Keratinocyte (primary cell): Measurements from ENCODE around the gene ASB12. TPM values are rescaled to one million over a fixed set of nuclear protein-coding genes. Genes with fewer than 3 reads are reported as not detected.

Experiments used
- DNase-seq: peaks from one replicate; pipeline ENCODE4 v3.0.0-alpha.2; 2011; ENCODE audit warnings: low read depth, missing footprints, low spot score
- FAIRE-seq: peaks from 2 replicates; lab custom pipeline; 2011; peaks lifted over from hg19 to GRCh38; lab: Jason Lieb, UNC
- H2AFZ ChIP-seq: 2 replicates; pipeline ENCODE4 v1.6.0; 2012; ENCODE audit warnings: low read length, control low read depth, inconsistent platforms; ENCODE audit not compliant: control insufficient read depth
- H3K27ac ChIP-seq: 2 replicates; pipeline ENCODE4 v1.5.1; 2011; ENCODE audit warnings: low read length; ENCODE audit not compliant: control insufficient read depth, insufficient read depth
- H3K27me3 ChIP-seq: 3 replicates; pipeline ENCODE4 v1.6.0; 2011; ENCODE audit warnings: low read length; ENCODE audit not compliant: control insufficient read depth, insufficient read depth; ENCODE audit errors: extremely low read depth
- H3K36me3 ChIP-seq, 2 experiments: 2 replicates in 1 of 2; 3 replicates in 1 of 2; pipeline ENCODE4 v1.5.1; 2011; ENCODE audit warnings: low read length in 2 of 2, mild to moderate bottlenecking in 1 of 2; ENCODE audit not compliant: control insufficient read depth in 2 of 2, insufficient read depth in 2 of 2; ENCODE audit errors: extremely low read depth in 1 of 2
- H3K4me1 ChIP-seq: 3 replicates; pipeline ENCODE4 v1.5.1; 2011; ENCODE audit warnings: low read length; ENCODE audit not compliant: control insufficient read depth, insufficient read depth; ENCODE audit errors: extremely low read depth
- H3K4me2 ChIP-seq: 3 replicates; pipeline ENCODE4 v1.6.0; 2011; ENCODE audit warnings: low read depth, low read length; ENCODE audit not compliant: control insufficient read depth, insufficient read depth; ENCODE audit errors: extremely low read depth
- H3K4me3 ChIP-seq, 3 experiments: fragments of 200-600 bp in 1 of 3; sonication (generic) in 1 of 3; 2 replicates in 2 of 3; 3 replicates in 1 of 3; pipeline ENCODE4 v1.5.1; 2011 to 2016; ENCODE audit warnings: low read length in 3 of 3, mild to moderate bottlenecking in 3 of 3, control low read depth in 2 of 3, inconsistent platforms in 1 of 3, low read depth in 1 of 3, mixed read lengths in 1 of 3, mixed run types in 1 of 3, moderate library complexity in 1 of 3; ENCODE audit not compliant: control insufficient read depth in 2 of 3, insufficient read depth in 2 of 3; ENCODE audit errors: extremely low read depth in 1 of 3
- H3K79me2 ChIP-seq: 2 replicates; pipeline ENCODE4 v1.6.0; 2012; ENCODE audit warnings: low read length; ENCODE audit not compliant: control insufficient read depth, insufficient read depth
- H3K9ac ChIP-seq: 3 replicates; pipeline ENCODE4 v1.6.0; 2011; ENCODE audit warnings: low read length; ENCODE audit not compliant: control insufficient read depth, insufficient read depth; ENCODE audit errors: extremely low read depth
- H3K9me1 ChIP-seq: 3 replicates; pipeline ENCODE4 v1.6.0; 2011; ENCODE audit warnings: low read length; ENCODE audit not compliant: control insufficient read depth, insufficient read depth; ENCODE audit errors: extremely low read depth
- H3K9me3 ChIP-seq: 2 replicates; pipeline ENCODE4 v1.5.1; 2012; ENCODE audit warnings: low read depth, low read length; ENCODE audit not compliant: control insufficient read depth
- H4K20me1 ChIP-seq: 3 replicates; pipeline ENCODE4 v1.6.0; 2011; ENCODE audit warnings: low read length; ENCODE audit not compliant: control insufficient read depth, insufficient read depth; ENCODE audit errors: extremely low read depth
- EZH2 ChIP-seq: IDR thresholded peaks from one replicate; pipeline ENCODE4 v1.6.1; 2012; ENCODE audit warnings: inconsistent platforms, mild to moderate bottlenecking, low read length, moderate library complexity
- dilution Hi-C: fragments of 300-500 bp; cut with MboI; formaldehyde crosslinking; loops from one replicate; pipeline ENCODE4 v1.7.0; 2020; ENCODE audit warnings: low sequenced_read_pairs; ENCODE audit not compliant: extremely low pct_ligation_motif_present
- polyA plus RNA-seq, 5 experiments: library from polyadenylated mRNA; depleted of rRNA in 3 of 5; stranded (reverse) in 3 of 5; stranded (forward) in 1 of 5; unstranded in 1 of 5; fragments of >200 nt; gene quantifications; 1 replicate in 1 of 5; 2 replicates in 3 of 5; 3 replicates in 1 of 5; pipeline versions ENCODE4 v1.2.1 to v1.2.3, GENCODE V29; 2011 to 2012; ENCODE audit warnings: missing spikeins in 2 of 5, low read depth in 1 of 5, low replicate concordance in 1 of 5
- TF ChIP-seq, protein P1 (sequence below), 3 experiments: IDR thresholded peaks in 1 of 3; conservative IDR thresholded peaks in 1 of 3; optimal IDR thresholded peaks in 1 of 3; 2 replicates in 2 of 3; 3 replicates in 1 of 3; pipeline versions ENCODE3 to v1.5.1; 2011; ENCODE audit warnings: low read length in 3 of 3, mild to moderate bottlenecking in 3 of 3, moderate library complexity in 2 of 3, control low read depth in 1 of 3, inconsistent platforms in 1 of 3; ENCODE audit not compliant: insufficient read depth in 2 of 3; ENCODE audit errors: extremely low read depth in 1 of 3

ASB12 gene
- polyA plus RNA-seq, 1 donor (not counting 4 experiments of a cell fraction or from before 2014, with no cell fraction given), result not detected

DNA sequence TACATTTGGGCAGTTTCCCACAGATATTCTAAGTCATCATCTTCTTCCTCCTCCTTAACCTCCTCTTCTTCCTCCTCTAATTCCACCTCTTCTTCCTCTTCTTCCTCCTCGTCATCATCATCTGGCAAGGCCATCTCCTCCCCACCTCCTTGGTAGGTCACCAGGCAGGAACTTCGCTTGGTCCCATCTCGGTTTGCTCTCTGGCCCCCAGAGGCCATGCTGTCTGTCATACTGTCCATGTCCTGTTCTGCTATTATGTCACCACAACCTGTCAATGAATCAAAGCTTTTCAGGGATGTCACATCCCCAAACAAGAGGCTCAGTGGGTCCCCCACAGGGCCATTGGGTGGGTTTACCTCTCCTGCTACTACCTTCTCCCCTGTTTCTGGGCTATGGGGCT is 38.4 kb downstream of the ASB12 start:
- no peak overlapping the region for H3K9ac ChIP-seq
- peaks cover 0 to 1% of the 10 kb centered on the region in 2 experiments for H3K36me3 ChIP-seq
- no peak for TF ChIP-seq EZH2
- TF ChIP-seq, protein P1, sequence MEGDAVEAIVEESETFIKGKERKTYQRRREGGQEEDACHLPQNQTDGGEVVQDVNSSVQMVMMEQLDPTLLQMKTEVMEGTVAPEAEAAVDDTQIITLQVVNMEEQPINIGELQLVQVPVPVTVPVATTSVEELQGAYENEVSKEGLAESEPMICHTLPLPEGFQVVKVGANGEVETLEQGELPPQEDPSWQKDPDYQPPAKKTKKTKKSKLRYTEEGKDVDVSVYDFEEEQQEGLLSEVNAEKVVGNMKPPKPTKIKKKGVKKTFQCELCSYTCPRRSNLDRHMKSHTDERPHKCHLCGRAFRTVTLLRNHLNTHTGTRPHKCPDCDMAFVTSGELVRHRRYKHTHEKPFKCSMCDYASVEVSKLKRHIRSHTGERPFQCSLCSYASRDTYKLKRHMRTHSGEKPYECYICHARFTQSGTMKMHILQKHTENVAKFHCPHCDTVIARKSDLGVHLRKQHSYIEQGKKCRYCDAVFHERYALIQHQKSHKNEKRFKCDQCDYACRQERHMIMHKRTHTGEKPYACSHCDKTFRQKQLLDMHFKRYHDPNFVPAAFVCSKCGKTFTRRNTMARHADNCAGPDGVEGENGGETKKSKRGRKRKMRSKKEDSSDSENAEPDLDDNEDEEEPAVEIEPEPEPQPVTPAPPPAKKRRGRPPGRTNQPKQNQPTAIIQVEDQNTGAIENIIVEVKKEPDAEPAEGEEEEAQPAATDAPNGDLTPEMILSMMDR (optimal IDR thresholded peaks at IDR 0.05 in 1 of 3, IDR thresholded peaks at IDR 0.05 in 1 of 3, conservative IDR thresholded peaks at IDR 0.05 in 1 of 3; ENCODE audit: extremely low read depth in 1 of 3, insufficient read depth in 2 of 3, low read length in 3 of 3), result no peak
- H3K9me3 ChIP-seq, result no peaks in the 10 kb centered on the region
- H4K20me1 ChIP-seq, result no peaks in the 10 kb centered on the region
- FAIRE-seq (no peak), DNase-seq (no peak)
- H3K4me3 ChIP-seq, result no peak overlapping the region
- H3K27me3 ChIP-seq, result no peaks in the 10 kb centered on the region
- H2AFZ ChIP-seq, result no peak overlapping the region
- H3K27ac ChIP-seq, result no peak overlapping the region
- H3K79me2 ChIP-seq, result no peaks in the 10 kb centered on the region
- dilution Hi-C loops, result no loop called here
- H3K4me1 ChIP-seq, result no peaks in the 10 kb centered on the region
- H3K9me1 ChIP-seq, result no peaks in the 10 kb centered on the region
- H3K4me2 ChIP-seq, result no peak overlapping the region

GRCh38 chrX:64191281-64192010 is 39.0 kb downstream of the ASB12 start:
- dilution Hi-C loops, result no loop called here
- no peak for TF ChIP-seq EZH2
- TF ChIP-seq, protein P1 (optimal IDR thresholded peaks at IDR 0.05 in 1 of 3, IDR thresholded peaks at IDR 0.05 in 1 of 3, conservative IDR thresholded peaks at IDR 0.05 in 1 of 3; ENCODE audit: extremely low read depth in 1 of 3, insufficient read depth in 2 of 3, low read length in 3 of 3), result no peak
- Histone ChIP-seq H3K9me1 (no peaks in the 10 kb centered on the region), H2AFZ (no peak overlapping the region), H4K20me1 (no peaks in the 10 kb centered on the region), H3K79me2 (no peaks in the 10 kb centered on the region), H3K9me3 (no peaks in the 10 kb centered on the region), H3K4me1 (no peaks in the 10 kb centered on the region), H3K36me3 (peaks cover 0 to 1% of the 10 kb centered on the region in 2 experiments), H3K27ac (no peak overlapping the region), H3K4me2 (no peak overlapping the region), H3K9ac (no peak overlapping the region), H3K4me3 (no peak overlapping the region), H3K27me3 (no peaks in the 10 kb centered on the region)
- DNase-seq, result no peak
- FAIRE-seq, result no peak
